HCT116 (cell line): ENCODE data around the gene GEMIN5. TPM values are rescaled to one million over a fixed set of nuclear protein-coding genes. Genes with fewer than 3 reads are reported as not detected.

ENCODE experiments used
- ATAC-seq: fragments of 200-7000 bp; cut with Tn5 transposase; 2 replicates; pipeline ENCODE4 v1.9.1; 2020; ENCODE audit warnings: mild to moderate bottlenecking, moderate library complexity
- BruUV-seq: library from RNA; stranded (reverse); fragments of 400-500 nt; replicated peaks from 2 replicates; lab custom pipeline; 2021; lab: Mats Ljungman, UMichigan
- CTCF ChIA-PET: fragments of 300-600 bp; sonication (Branson Sonifier 250); formaldehyde crosslinking; loops from one replicate; lab custom pipeline; 2021; ENCODE audit warnings: antibody characterized with exemption; lab: Charles Lee
- POLR2A ChIA-PET: fragments of 300-600, 350-600 bp; sonication (Branson Sonifier 250); formaldehyde crosslinking; loops from one replicate; lab custom pipeline; 2021; ENCODE audit warnings: antibody characterized with exemption; lab: Charles Lee
- RAD21 ChIA-PET, 2 experiments: fragments of 300-600 bp; sonication (Branson Sonifier 250); formaldehyde crosslinking; loops; one replicate each; lab custom pipeline; 2023; ENCODE audit warnings: low total read pairs in 2 of 2; ENCODE audit not compliant: uncharacterized antibody in 2 of 2, unreplicated experiment in 2 of 2, low non-redundant PET in 1 of 2; lab: Charles Lee
- DNase-seq: peaks from one replicate; pipeline ENCODE4 v3.0.0-alpha.2; 2010; ENCODE audit warnings: low read depth, low spot score
- H2AFZ ChIP-seq: fragments of 200-600 bp; shearing (Covaris generic), sonication (generic); 2 replicates; pipeline ENCODE4 v1.6.1; 2017; ENCODE audit warnings: low read depth, mixed run types, mixed read lengths, antibody characterized with exemption, low read length; ENCODE audit not compliant: poor library complexity, severe bottlenecking
- H3K27ac ChIP-seq: 2 replicates; pipeline ENCODE4 v1.5.1; 2012; ENCODE audit warnings: low read depth, low read length
- H3K27me3 ChIP-seq: fragments of 200-600 bp; sonication (generic); 2 replicates; pipeline ENCODE4 v1.6.1; 2016; ENCODE audit warnings: mixed run types, low read length, mixed read lengths; ENCODE audit not compliant: insufficient read depth
- H3K36me3 ChIP-seq, 2 experiments: fragments of 200-500 bp in 1 of 2; fragments of 200-600 bp in 1 of 2; sonication (Bioruptor generic) in 1 of 2; sonication (generic) in 1 of 2; 2 replicates each; pipeline versions ENCODE4 v1.5.1 to v1.6.1; 2014 to 2016; ENCODE audit warnings: low read length in 2 of 2, inconsistent platforms in 1 of 2, mixed read lengths in 1 of 2, mixed run types in 1 of 2; ENCODE audit not compliant: insufficient read depth in 2 of 2, control insufficient read depth in 1 of 2
- H3K4me1 ChIP-seq, 2 experiments: fragments of 200-600 bp in 1 of 2; sonication (generic) in 1 of 2; 2 replicates each; pipeline versions ENCODE4 v1.5.1 to v1.6.1; 2012 to 2017; ENCODE audit warnings: low read length in 2 of 2, inconsistent platforms in 1 of 2, mild to moderate bottlenecking in 1 of 2, mixed read lengths in 1 of 2, mixed run types in 1 of 2, moderate library complexity in 1 of 2; ENCODE audit not compliant: insufficient read depth in 2 of 2, control insufficient read depth in 1 of 2
- H3K4me2 ChIP-seq: fragments of 200-600 bp; sonication (generic); 2 replicates; pipeline ENCODE4 v1.6.1; 2017; ENCODE audit warnings: mixed run types, low read length, mixed read lengths
- H3K4me3 ChIP-seq, 2 experiments: fragments of 200-600 bp in 1 of 2; sonication (generic) in 1 of 2; replicated peaks in 1 of 2; 2 replicates each; pipeline ENCODE4 v1.5.1; 2011 to 2016; ENCODE audit warnings: low read length in 2 of 2, control low read depth in 1 of 2, low read depth in 1 of 2, mild to moderate bottlenecking in 1 of 2, mixed read lengths in 1 of 2, mixed run types in 1 of 2
- H3K79me2 ChIP-seq: fragments of 200-600 bp; sonication (generic); 2 replicates; pipeline ENCODE4 v1.6.1; 2017; ENCODE audit warnings: mild to moderate bottlenecking, mixed run types, low read length, moderate library complexity, mixed read lengths; ENCODE audit not compliant: insufficient read depth
- H3K9ac ChIP-seq: fragments of 200-600 bp; sonication (generic); 2 replicates; pipeline ENCODE4 v1.6.1; 2016; ENCODE audit warnings: low read length, mixed read lengths
- H3K9me2 ChIP-seq: fragments of 200-600 bp; sonication (generic), shearing (Covaris generic); 2 replicates; pipeline ENCODE4 v1.6.1; 2017; ENCODE audit warnings: mixed run types, mild to moderate bottlenecking, moderate library complexity; ENCODE audit not compliant: insufficient read depth
- H3K9me3 ChIP-seq, 2 experiments: fragments of 200-500 bp in 1 of 2; fragments of 200-600 bp in 1 of 2; sonication (Bioruptor generic) in 1 of 2; sonication (generic) in 1 of 2; 2 replicates each; pipeline ENCODE4 v1.6.1; 2014 to 2017; ENCODE audit warnings: low read length in 2 of 2, mixed read lengths in 2 of 2, inconsistent platforms in 1 of 2, low read depth in 1 of 2, mild to moderate bottlenecking in 1 of 2, mixed run types in 1 of 2, moderate library complexity in 1 of 2; ENCODE audit not compliant: control insufficient read depth in 1 of 2, insufficient read depth in 1 of 2
- H4K20me1 ChIP-seq: fragments of 200-600 bp; sonication (generic), shearing (Covaris generic); 2 replicates; pipeline ENCODE4 v1.6.1; 2017; ENCODE audit warnings: mixed run types, mild to moderate bottlenecking, moderate library complexity; ENCODE audit not compliant: insufficient read depth
- CEBPB ChIP-seq: IDR thresholded peaks from 2 replicates; pipeline ENCODE4 v1.6.1; 2012; ENCODE audit warnings: low read depth
- EGR1 ChIP-seq: IDR thresholded peaks from 2 replicates; pipeline ENCODE4 v1.6.1; 2012; ENCODE audit warnings: low read depth
- ELF1 ChIP-seq: IDR thresholded peaks from 2 replicates; pipeline ENCODE4 v1.6.1; 2012; ENCODE audit warnings: low read depth, borderline replicate concordance
- EZH2 ChIP-seq: fragments of 200-600 bp; sonication (generic); IDR thresholded peaks from 2 replicates; pipeline ENCODE4 v1.6.1; 2017; ENCODE audit warnings: antibody characterized with exemption, mixed run types
- EZH2phosphoT487 ChIP-seq: fragments of 200-600 bp; IDR thresholded peaks from 2 replicates; pipeline ENCODE4 v1.6.1; 2018; ENCODE audit warnings: antibody characterized with exemption, borderline replicate concordance
- FOSL1 ChIP-seq: IDR thresholded peaks from 2 replicates; pipeline ENCODE4 v1.6.1; 2012; ENCODE audit warnings: low read depth
- JUND ChIP-seq: IDR thresholded peaks from 2 replicates; pipeline ENCODE4 v1.6.1; 2012
- POLR2A ChIP-seq: IDR thresholded peaks from 2 replicates; pipeline ENCODE4 v1.7.0; 2011; ENCODE audit warnings: borderline replicate concordance; ENCODE audit not compliant: insufficient read depth, insufficient read length; ENCODE audit errors: extremely low read depth
- POLR2AphosphoS5 ChIP-seq: IDR thresholded peaks from 2 replicates; pipeline ENCODE4 v1.6.1; 2011; ENCODE audit warnings: mild to moderate bottlenecking, low read depth, low read length, moderate library complexity
- RAD21 ChIP-seq: IDR thresholded peaks from 2 replicates; pipeline ENCODE4 v1.6.1; 2012; ENCODE audit warnings: low read depth, mild to moderate bottlenecking
- SIN3A ChIP-seq: IDR thresholded peaks from 2 replicates; pipeline ENCODE4 v1.6.1; 2012; ENCODE audit warnings: low read depth
- SP1 ChIP-seq: IDR thresholded peaks from 2 replicates; pipeline ENCODE4 v1.6.1; 2012; ENCODE audit warnings: low read depth
- SRF ChIP-seq: IDR thresholded peaks from 2 replicates; pipeline ENCODE4 v1.6.1; 2012; ENCODE audit warnings: low read depth
- TCF7L2 ChIP-seq: IDR thresholded peaks from 2 replicates; pipeline ENCODE4 v1.7.0; 2011; ENCODE audit warnings: borderline replicate concordance, inconsistent platforms; ENCODE audit not compliant: insufficient read depth, insufficient read length; ENCODE audit errors: extremely low read depth
- YY1 ChIP-seq: IDR thresholded peaks from 2 replicates; pipeline ENCODE4 v1.6.1; 2011; ENCODE audit warnings: low read length, low read depth, moderate library complexity, mild to moderate bottlenecking; ENCODE audit not compliant: insufficient replicate concordance; ENCODE audit errors: extremely low read depth
- ZNF274 ChIP-seq: fragments of 200-500 bp; sonication (Bioruptor generic); IDR thresholded peaks from 2 replicates; pipeline ENCODE4 v1.6.1; 2014; ENCODE audit warnings: mild to moderate bottlenecking, low read depth, low read length, inconsistent platforms
- intact Hi-C: fragments of 100-400 bp; cut with micrococcal nuclease; formaldehyde crosslinking; loops from 2 replicates; pipeline ENCODE4 v1.10.0; 2022
- total RNA-seq: library from RNA; stranded (reverse); gene quantifications from one replicate; pipeline ENCODE4 v1.2.1, GENCODE V29; 2021; ENCODE audit not compliant: unreplicated experiment
- TF ChIP-seq, protein P1 (sequence below): IDR thresholded peaks from 2 replicates; pipeline ENCODE4 v1.6.1; 2011; ENCODE audit warnings: mild to moderate bottlenecking, low read length, moderate library complexity; ENCODE audit not compliant: insufficient replicate concordance; ENCODE audit errors: extremely low read depth
- TF ChIP-seq, protein P2 (sequence below): IDR thresholded peaks from 2 replicates; pipeline ENCODE4 v1.6.1; 2012; ENCODE audit warnings: low read depth
- TF ChIP-seq, protein P3 (sequence below), 3 experiments: fragments of 200-600 bp in 1 of 3; sonication (generic) in 1 of 3; IDR thresholded peaks in 2 of 3; conservative IDR thresholded peaks in 1 of 3; 2 replicates each; pipeline ENCODE4 v1.5.1; 2012 to 2017; ENCODE audit warnings: low read depth in 2 of 3, low read length in 2 of 3, antibody characterized with exemption in 1 of 3, borderline replicate concordance in 1 of 3, control low read depth in 1 of 3, mild to moderate bottlenecking in 1 of 3, mixed read lengths in 1 of 3, mixed run types in 1 of 3, moderate library complexity in 1 of 3; ENCODE audit not compliant: insufficient read depth in 1 of 3
- TF ChIP-seq, protein P4 (sequence below): IDR thresholded peaks from 2 replicates; pipeline ENCODE4 v1.6.1; 2012

The GEMIN5 gene
- total RNA-seq, 1 experiment from 2014 or later: 35.9 TPM

DNA sequence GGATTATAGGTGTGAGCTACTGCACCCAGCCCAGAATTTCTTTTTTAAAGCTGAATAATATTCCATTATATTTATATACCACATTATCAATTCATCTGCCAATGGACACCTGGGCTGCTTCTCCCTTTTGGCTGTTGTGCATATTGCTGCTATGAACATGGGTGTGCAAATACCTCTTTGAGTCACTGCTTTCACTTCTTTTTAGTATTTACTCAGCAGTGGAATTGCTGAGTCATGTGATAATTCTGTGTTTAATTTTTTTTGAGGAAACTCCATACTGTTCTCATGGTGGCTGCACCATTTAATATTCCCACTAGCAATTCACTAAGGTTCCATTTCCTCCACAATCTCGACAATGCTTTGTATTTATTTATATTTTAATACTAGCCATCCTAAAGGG is 39.4 kb upstream of the GEMIN5 start:
- Histone ChIP-seq H2AFZ (no peak overlapping the region), H3K9me2 (no peaks in the 10 kb centered on the region), H3K36me3 (no peaks in the 10 kb centered on the region), H3K27ac (no peak overlapping the region), H3K4me2 (no peak overlapping the region), H3K4me3 (no peak overlapping the region), H3K9me3 (no peaks in the 10 kb centered on the region), H3K4me1 (no peaks in the 10 kb centered on the region), H3K9ac (no peak overlapping the region), H3K79me2 (no peaks in the 10 kb centered on the region), H4K20me1 (no peaks in the 10 kb centered on the region), H3K27me3 (no peaks in the 10 kb centered on the region)
- TF ChIP-seq RAD21 (no peak), SP1 (no peak), SRF (no peak), TCF7L2 (no peak), ZNF274 (no peak), POLR2AphosphoS5 (no peak), CEBPB (no peak), EZH2 (no peak), YY1 (no peak), EGR1 (no peak), POLR2A (no peak), FOSL1 (no peak), EZH2phosphoT487 (no peak), SIN3A (no peak), ELF1 (no peak), JUND (no peak)
- TF ChIP-seq, protein P1, sequence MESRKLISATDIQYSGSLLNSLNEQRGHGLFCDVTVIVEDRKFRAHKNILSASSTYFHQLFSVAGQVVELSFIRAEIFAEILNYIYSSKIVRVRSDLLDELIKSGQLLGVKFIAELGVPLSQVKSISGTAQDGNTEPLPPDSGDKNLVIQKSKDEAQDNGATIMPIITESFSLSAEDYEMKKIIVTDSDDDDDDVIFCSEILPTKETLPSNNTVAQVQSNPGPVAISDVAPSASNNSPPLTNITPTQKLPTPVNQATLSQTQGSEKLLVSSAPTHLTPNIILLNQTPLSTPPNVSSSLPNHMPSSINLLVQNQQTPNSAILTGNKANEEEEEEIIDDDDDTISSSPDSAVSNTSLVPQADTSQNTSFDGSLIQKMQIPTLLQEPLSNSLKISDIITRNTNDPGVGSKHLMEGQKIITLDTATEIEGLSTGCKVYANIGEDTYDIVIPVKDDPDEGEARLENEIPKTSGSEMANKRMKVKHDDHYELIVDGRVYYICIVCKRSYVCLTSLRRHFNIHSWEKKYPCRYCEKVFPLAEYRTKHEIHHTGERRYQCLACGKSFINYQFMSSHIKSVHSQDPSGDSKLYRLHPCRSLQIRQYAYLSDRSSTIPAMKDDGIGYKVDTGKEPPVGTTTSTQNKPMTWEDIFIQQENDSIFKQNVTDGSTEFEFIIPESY: no peak
- TF ChIP-seq, protein P2, sequence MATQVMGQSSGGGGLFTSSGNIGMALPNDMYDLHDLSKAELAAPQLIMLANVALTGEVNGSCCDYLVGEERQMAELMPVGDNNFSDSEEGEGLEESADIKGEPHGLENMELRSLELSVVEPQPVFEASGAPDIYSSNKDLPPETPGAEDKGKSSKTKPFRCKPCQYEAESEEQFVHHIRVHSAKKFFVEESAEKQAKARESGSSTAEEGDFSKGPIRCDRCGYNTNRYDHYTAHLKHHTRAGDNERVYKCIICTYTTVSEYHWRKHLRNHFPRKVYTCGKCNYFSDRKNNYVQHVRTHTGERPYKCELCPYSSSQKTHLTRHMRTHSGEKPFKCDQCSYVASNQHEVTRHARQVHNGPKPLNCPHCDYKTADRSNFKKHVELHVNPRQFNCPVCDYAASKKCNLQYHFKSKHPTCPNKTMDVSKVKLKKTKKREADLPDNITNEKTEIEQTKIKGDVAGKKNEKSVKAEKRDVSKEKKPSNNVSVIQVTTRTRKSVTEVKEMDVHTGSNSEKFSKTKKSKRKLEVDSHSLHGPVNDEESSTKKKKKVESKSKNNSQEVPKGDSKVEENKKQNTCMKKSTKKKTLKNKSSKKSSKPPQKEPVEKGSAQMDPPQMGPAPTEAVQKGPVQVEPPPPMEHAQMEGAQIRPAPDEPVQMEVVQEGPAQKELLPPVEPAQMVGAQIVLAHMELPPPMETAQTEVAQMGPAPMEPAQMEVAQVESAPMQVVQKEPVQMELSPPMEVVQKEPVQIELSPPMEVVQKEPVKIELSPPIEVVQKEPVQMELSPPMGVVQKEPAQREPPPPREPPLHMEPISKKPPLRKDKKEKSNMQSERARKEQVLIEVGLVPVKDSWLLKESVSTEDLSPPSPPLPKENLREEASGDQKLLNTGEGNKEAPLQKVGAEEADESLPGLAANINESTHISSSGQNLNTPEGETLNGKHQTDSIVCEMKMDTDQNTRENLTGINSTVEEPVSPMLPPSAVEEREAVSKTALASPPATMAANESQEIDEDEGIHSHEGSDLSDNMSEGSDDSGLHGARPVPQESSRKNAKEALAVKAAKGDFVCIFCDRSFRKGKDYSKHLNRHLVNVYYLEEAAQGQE: no peak
- TF ChIP-seq, protein P3, sequence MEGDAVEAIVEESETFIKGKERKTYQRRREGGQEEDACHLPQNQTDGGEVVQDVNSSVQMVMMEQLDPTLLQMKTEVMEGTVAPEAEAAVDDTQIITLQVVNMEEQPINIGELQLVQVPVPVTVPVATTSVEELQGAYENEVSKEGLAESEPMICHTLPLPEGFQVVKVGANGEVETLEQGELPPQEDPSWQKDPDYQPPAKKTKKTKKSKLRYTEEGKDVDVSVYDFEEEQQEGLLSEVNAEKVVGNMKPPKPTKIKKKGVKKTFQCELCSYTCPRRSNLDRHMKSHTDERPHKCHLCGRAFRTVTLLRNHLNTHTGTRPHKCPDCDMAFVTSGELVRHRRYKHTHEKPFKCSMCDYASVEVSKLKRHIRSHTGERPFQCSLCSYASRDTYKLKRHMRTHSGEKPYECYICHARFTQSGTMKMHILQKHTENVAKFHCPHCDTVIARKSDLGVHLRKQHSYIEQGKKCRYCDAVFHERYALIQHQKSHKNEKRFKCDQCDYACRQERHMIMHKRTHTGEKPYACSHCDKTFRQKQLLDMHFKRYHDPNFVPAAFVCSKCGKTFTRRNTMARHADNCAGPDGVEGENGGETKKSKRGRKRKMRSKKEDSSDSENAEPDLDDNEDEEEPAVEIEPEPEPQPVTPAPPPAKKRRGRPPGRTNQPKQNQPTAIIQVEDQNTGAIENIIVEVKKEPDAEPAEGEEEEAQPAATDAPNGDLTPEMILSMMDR (IDR thresholded peaks at IDR 0.05 in 2 of 3, conservative IDR thresholded peaks at IDR 0.05 in 1 of 3; ENCODE audit: borderline replicate concordance in 1 of 3, insufficient read depth in 1 of 3, low read depth in 2 of 3, low read length in 2 of 3): no peak
- TF ChIP-seq, protein P4, sequence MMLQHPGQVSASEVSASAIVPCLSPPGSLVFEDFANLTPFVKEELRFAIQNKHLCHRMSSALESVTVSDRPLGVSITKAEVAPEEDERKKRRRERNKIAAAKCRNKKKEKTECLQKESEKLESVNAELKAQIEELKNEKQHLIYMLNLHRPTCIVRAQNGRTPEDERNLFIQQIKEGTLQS: no peak
- ChIA-PET RAD21 (no interaction called here), CTCF (no interaction called here), POLR2A (no interaction called here)
- no TSS peak for BruUV-seq
- no peak for ATAC-seq
- no peak for DNase-seq
- intact Hi-C loops: loop anchor here (10.0 kb wide), 1 partner anchor 1847 kb away; no protein-coding TSS in a partner anchor
